Activated CD8-positive, alpha-beta memory T cell treated with anti-CD3 and anti-CD28 coated beads, Interleukin-2, amount 50 U/mL, for 1 hour (primary cell): ENCODE data around the gene VRK3.

Experiments used
- DNase-seq: peaks from one replicate; pipeline ENCODE4 v3.0.0-alpha.2; 2020; ENCODE audit errors: extremely low read depth

Gene VRK3

DNA sequence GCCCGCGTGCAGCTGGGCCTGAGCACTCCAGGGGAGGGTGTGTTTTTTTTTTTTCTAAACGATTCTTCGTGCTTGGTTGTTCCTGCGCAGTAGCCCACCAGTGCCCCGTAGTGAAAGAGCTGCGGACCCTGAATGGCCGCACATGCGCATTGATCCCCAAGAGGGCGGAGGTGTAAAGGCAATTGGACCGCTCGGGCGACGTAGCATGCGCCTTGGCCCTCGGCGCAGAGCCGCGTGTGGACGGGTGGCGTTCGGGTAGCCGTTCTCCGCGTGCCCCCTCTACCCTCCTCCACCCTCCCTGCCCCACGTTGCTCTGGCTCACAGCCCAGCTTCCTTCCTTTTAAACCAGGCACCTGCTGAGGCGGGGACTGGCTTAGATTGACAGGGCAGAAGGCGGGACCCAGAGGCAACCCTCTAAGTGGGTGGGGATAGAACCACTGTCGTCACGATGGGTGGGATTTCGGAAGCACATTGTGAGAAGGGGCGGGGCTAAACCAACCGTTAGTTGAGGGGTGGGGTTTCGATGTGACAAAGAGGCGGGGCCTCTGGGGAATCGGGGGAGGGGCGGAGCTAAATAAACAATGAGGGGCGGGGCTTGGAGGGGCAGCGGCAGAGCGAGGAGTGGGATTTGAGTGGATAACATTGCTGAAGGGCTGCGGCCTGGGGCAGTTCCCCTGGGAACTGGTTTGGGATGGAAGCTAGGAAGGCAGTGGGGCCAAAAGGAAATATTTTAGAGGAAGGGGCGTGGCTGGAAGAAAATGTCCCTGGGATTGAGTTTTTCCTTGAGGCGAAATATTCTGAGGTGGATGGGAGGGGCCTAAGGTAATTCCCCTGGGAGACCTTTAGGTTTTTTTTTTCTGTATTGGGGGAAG lies 95.3 kb downstream of the VRK3 start:
- DNase-seq: peak; percentile 90

DNA sequence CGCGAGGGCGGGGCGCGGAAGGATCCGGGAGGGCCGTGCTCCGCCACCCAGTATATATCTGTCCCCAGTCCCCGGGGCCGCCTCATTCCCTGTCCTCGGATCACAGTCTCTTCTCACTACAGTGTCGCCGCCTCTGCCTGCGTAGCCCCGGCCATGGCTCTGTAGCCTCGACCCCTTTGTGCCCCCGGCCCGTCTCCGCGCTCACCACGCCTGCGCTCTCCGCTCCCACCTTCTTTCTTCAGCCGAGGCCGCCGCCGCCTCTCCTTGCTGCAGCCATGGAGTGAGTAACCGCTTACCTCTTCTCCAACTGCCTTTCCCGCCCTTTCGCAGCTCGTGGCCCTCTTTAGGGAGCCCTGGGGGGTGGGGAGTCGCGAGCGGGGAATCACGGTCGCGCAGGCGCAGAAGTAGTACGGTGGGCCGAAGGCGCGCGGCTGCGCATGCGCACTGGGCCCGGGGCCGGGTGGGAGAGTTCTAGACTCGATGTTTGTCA lies 96.0 kb downstream of the VRK3 start, which contains the start of the genes ATF5 and NUP62:
Gene ATF5, plus strand, starts transcription at position 85 of the 490 bp plus-strand sequence. CDS start 1,646 bp downstream, outside the sequence.
Gene NUP62, minus strand, starts transcription at position 384 of the 490 bp plus-strand sequence. CDS start 19,697 bp downstream, outside the sequence.
- peak; percentile 87 for DNase-seq

DNA sequence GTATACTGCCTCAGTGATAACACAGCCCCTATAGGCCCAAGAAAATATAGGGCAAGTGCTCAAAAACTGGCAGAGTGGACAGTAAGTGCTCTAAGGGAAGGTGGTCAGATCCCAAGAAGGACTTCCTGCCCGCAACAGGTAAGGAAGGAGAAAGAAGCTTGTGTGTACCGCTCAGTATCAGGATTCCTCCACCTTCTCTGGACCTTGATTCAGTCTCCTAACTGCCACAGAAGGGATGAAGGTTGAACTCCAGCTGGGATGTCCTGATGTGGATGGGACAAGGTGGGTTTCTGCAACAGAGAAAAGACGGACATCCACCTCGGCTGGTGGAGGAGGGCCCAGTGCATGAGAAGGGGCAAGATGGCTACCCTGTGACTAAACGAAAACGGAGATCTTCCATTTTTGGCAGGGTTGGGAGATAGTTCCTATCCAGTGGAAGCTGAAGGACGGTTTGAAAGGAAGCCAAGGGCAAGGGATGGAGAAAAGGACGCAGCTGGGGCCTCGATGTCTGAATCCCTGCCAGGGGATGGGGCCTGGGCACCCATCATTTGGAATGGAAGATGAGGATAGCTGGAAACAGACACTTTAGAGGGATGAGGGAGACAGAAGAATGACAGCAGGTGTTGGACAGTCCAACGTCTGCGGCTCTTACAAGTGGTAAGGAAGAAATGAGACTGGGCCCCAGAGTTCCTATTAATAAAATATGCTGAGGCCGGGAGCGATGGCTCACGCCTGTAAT lies 97.5 kb downstream of the VRK3 start:
- DNase-seq: no peak

DNA sequence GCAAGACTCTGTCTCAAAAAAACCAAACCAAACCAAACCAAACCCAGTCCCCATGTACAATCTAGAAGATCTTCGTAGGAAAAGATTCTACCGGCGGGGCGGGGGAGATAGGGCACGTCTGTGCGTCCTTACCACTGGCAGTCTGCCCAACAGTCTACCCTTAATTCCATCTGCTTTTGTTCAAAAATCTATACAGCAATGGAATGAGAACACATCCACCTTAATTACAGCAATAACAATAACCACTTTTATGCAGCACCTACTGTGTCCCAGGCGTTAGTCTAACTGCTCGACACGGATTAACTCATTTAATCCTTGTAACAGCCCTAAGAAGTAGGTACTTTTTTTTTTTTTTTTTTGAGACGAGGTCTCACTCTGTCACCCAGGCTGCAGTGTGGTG lies 98.7 kb downstream of the VRK3 start:
- DNase-seq: no peak
